Stomach (tissue), 9 donors: ENCODE measurements around the gene RGS12. TPM values are rescaled to one million over a fixed set of nuclear protein-coding genes. Genes with fewer than 3 reads are reported as not detected.

Experiments
- DNase-seq, 2 donors: peaks; one replicate each; pipeline versions ENCODE4 v3.0.0 to v3.0.0-alpha.2; 2013 to 2019
- H3K27ac ChIP-seq, 5 donors: fragments of 200-600 bp in 4 of 5; sonication (generic) in 4 of 5; one replicate each; pipeline ENCODE4 v1.5.1; 2013 to 2019; ENCODE audit warnings: mild to moderate bottlenecking in 1 of 5, moderate library complexity in 1 of 5
- H3K27me3 ChIP-seq, 3 donors: fragments of 200-600 bp; sonication (generic); one replicate each; pipeline ENCODE4 v1.5.1; 2017 to 2019; ENCODE audit warnings: mixed run types in 1 of 3
- H3K36me3 ChIP-seq, 4 donors: fragments of 200-600 bp; sonication (generic); 1 replicate in 3 of 4; 2 replicates in 1 of 4; pipeline ENCODE4 v1.5.1; 2016 to 2019
- H3K4me1 ChIP-seq, 4 donors: fragments of 200-600 bp; sonication (generic); one replicate each; pipeline ENCODE4 v1.5.1; 2016 to 2019
- H3K4me3 ChIP-seq, 4 donors: fragments of 200-600 bp; sonication (generic) in 3 of 4; one replicate each; pipeline ENCODE4 v1.5.1; 2016 to 2019; ENCODE audit warnings: mild to moderate bottlenecking in 1 of 4
- H3K9me3 ChIP-seq, 4 donors: fragments of 200-600 bp; sonication (generic); one replicate each; pipeline ENCODE4 v1.5.1; 2016 to 2019
- CTCF ChIP-seq, 7 experiments: fragments of 450-650 bp in 4 of 7; fragments of 200-600 bp in 3 of 7; sonication (generic) in 3 of 7; IDR thresholded peaks; one replicate each; pipeline ENCODE4 v1.5.1; 2016 to 2019; ENCODE audit warnings: antibody characterized with exemption in 7 of 7, control low read depth in 2 of 7, mild to moderate bottlenecking in 1 of 7
- EP300 ChIP-seq: sonication (generic); formaldehyde crosslinking; IDR thresholded peaks from one replicate; pipeline ENCODE4 v1.6.1; 2017; ENCODE audit warnings: antibody characterized with exemption
- POLR2A ChIP-seq, 4 donors: fragments of 450-650 bp; IDR thresholded peaks; one replicate each; pipeline ENCODE4 v1.6.1; 2016; ENCODE audit warnings: antibody characterized with exemption in 4 of 4, control low read depth in 2 of 4, mild to moderate bottlenecking in 1 of 4, moderate library complexity in 1 of 4
- POLR2AphosphoS5 ChIP-seq, 3 donors: sonication (generic); formaldehyde crosslinking; IDR thresholded peaks; one replicate each; pipeline ENCODE4 v1.6.1; 2016; ENCODE audit warnings: antibody characterized with exemption in 3 of 3
- WGBS, 5 donors: extraction: QIAGEN DNeasy Blood & Tissue Kit in 3 of 5; methylation state at CpG; one replicate each; pipeline versions ENCODE4 v1.1.5 to v1.1.7; 2013 to 2018; 5-methylcytosine and 5-hydroxymethylcytosine counted together
- intact Hi-C: fragments of 100-400 bp; cut with DNase I; formaldehyde crosslinking; loops from one replicate; pipeline ENCODE4 v1.15.1; 2023; ENCODE audit warnings: low total_unique reads
- polyA plus RNA-seq, 3 donors: library from polyadenylated mRNA; stranded (reverse); fragments of 200-250 nt; gene quantifications; one replicate each; pipeline ENCODE4 v1.2.3, GENCODE V29; 2013
- total RNA-seq, 5 donors: library from RNA; depleted of rRNA; stranded (reverse); fragments of >200 nt; gene quantifications; one replicate each; pipeline versions ENCODE4 v1.1.0 to v1.2.3, GENCODE V29; 2014 to 2016
- donor health status: healthy with polysubstance abuse.
- donor health status: Bipolar disorder and iron deficiency.
- donor health status: healthy.

The RGS12 gene
- total and polyA plus RNA-seq, 8 donors: 3.5 to 51.8 (median 19.7) TPM

GRCh38 chr4:3290889-3291321, 1.9 kb upstream of the RGS12 start:
- 84 to 93% (median 92%) methylated on average over 9 of the region's 9 CpGs for WGBS, 5 donors
- H3K27me3 ChIP-seq: peaks cover 0 to 18% (median 14%) of the 10 kb centered on the region in 3 donors
- TF ChIP-seq POLR2AphosphoS5 (IDR thresholded peaks at IDR 0.05): no peak
- TF ChIP-seq POLR2A (IDR thresholded peaks at IDR 0.05): no peak
- TF ChIP-seq EP300: no peak
- no peak for TF ChIP-seq CTCF (IDR thresholded peaks at IDR 0.05)
- H3K27ac ChIP-seq: peak overlapping the region in 1 of 5 donors; percentile 95
- peaks cover 11 to 32% (median 31%) of the 10 kb centered on the region in 4 donors for H3K4me1 ChIP-seq
- peak in 1 of 2 donors; percentile 17 for DNase-seq
- H3K9me3 ChIP-seq: no peaks in the 10 kb centered on the region
- H3K4me3 ChIP-seq: no peak overlapping the region
- no peaks in the 10 kb centered on the region for H3K36me3 ChIP-seq
- intact Hi-C loops: no loop called here

- TF ChIP-seq POLR2A (IDR thresholded peaks at IDR 0.05) (no peak), POLR2AphosphoS5 (IDR thresholded peaks at IDR 0.05) (no peak), EP300 (no peak), CTCF (IDR thresholded peaks at IDR 0.05) (no peak)
- peak; percentile 53 to 58 for DNase-seq
- intact Hi-C loops: no loop called here
- peaks cover 0 to 12% (median 10%) of the 10 kb centered on the region in 3 donors for H3K27me3 ChIP-seq
- peaks cover 11 to 32% (median 31%) of the 10 kb centered on the region in 4 donors for H3K4me1 ChIP-seq
- H3K9me3 ChIP-seq: no peaks in the 10 kb centered on the region
- H3K36me3 ChIP-seq: no peaks in the 10 kb centered on the region
- H3K4me3 ChIP-seq: peak overlapping the region; percentile 81 to 93 (median 86)
- H3K27ac ChIP-seq: peak overlapping the region; percentile 89 to 98 (median 95)
- 32 to 45% (median 33%) methylated on average over 24 of the region's 24 CpGs for WGBS, 5 donors
Observed at GRCh38 chr4:3291411-3291968, 1.3 kb upstream of the RGS12 start.

GRCh38 chr4:3291969-3292570, 751 bp upstream of the RGS12 start:
- Histone ChIP-seq H3K9me3 (no peaks in the 10 kb centered on the region), H3K27ac (peak overlapping the region; percentile 89 to 98 (median 95)), H3K4me1 (peaks cover 11 to 32% (median 31%) of the 10 kb centered on the region in 4 donors), H3K4me3 (peak overlapping the region; percentile 81 to 93 (median 86)), H3K36me3 (no peaks in the 10 kb centered on the region), H3K27me3 (peaks cover 0 to 7% (median 6%) of the 10 kb centered on the region in 3 donors)
- 0 to 1% (median 1%) methylated on average over 27 to 60 of the region's 60 CpGs for WGBS, 5 donors
- peak; percentile 75 to 81 for DNase-seq
- TF ChIP-seq EP300: no peak
- no peak for TF ChIP-seq POLR2A (IDR thresholded peaks at IDR 0.05)
- no peak for TF ChIP-seq CTCF (IDR thresholded peaks at IDR 0.05)
- no peak for TF ChIP-seq POLR2AphosphoS5 (IDR thresholded peaks at IDR 0.05)
- intact Hi-C loops: no loop called here

- Histone ChIP-seq H3K4me1 (peaks cover 11 to 32% (median 28%) of the 10 kb centered on the region in 4 donors), H3K27me3 (no peaks in the 10 kb centered on the region), H3K9me3 (peaks cover 0 to 4% (median 0%) of the 10 kb centered on the region in 4 donors), H3K36me3 (no peaks in the 10 kb centered on the region), H3K4me3 (peak overlapping the region; percentile 56 to 88 (median 82)), H3K27ac (peak overlapping the region; percentile 62 to 98 (median 77))
- 14 to 20% (median 16%) methylated on average over 25 to 42 of the region's 42 CpGs for whole genome bisulfite sequencing, 5 donors
- DNase-seq: peak; percentile 22 to 55
- intact Hi-C loops: no loop called here
- TF ChIP-seq POLR2A (IDR thresholded peaks at IDR 0.05): no peak
- no peak for TF ChIP-seq POLR2AphosphoS5 (IDR thresholded peaks at IDR 0.05)
- TF ChIP-seq CTCF (IDR thresholded peaks at IDR 0.05): no peak
- TF ChIP-seq EP300: no peak
Observed at GRCh38 chr4:3293401-3294391, 875 bp downstream of the RGS12 start.
